Measurements from ENCODE around the gene SMAD7. TPM values are rescaled to one million over a fixed set of nuclear protein-coding genes. Genes with fewer than 3 reads are reported as not detected.

The SMAD7 gene
- total and polyA plus RNA-seq, 10 of the 15 experiments (the other 5 are each of a cell fraction or from before 2014, with no cell fraction given), result 1.3 to 22.5 (median 8.0) TPM

DNA sequence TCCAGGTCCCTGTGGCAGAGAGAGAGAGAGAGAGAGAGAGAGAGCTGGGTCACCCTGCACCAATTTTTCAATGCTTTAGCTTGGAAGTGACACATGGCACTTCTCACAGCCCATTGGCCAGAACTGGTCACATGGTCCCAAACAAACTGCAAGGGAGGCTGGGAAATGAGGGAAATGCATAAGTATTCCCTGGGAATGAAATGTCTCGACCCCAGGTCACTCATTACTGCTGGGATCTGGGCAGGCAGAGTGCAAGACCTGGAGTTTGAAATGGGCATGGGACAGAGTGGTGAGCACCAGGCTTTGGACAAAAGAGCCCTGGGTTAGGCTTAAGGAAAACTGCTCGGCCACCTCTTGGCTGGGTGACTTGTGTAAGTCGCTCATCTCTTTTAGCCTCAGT is 37.0 kb downstream of the SMAD7 start:
- Histone ChIP-seq H4K20me1 (ENCODE audit: control insufficient read depth, insufficient read depth) (no peaks in the 10 kb centered on the region), H3K27me3 (replicated peaks in 1 of 2; ENCODE audit: control insufficient read depth in 2 of 2, insufficient read depth in 2 of 2, low read length in 1 of 2) (no peaks in the 10 kb centered on the region), H3K79me2 (ENCODE audit: control insufficient read depth, insufficient read depth, low read length) (no peaks in the 10 kb centered on the region), H3K4me2 (ENCODE audit: control insufficient read depth, insufficient read depth) (no peak overlapping the region), H3K4me1 (ENCODE audit: control insufficient read depth, insufficient read depth, low read length) (peaks cover 16% of the 10 kb centered on the region), H2AFZ (ENCODE audit: control insufficient read depth, low read depth, low read length) (no peak overlapping the region), H3K4me3 (no peak overlapping the region), H3K9ac (ENCODE audit: control insufficient read depth, insufficient read depth, low read length) (no peak overlapping the region), H3K27ac (ENCODE audit: control insufficient read depth, insufficient read depth) (no peak overlapping the region), H3K36me3 (ENCODE audit: control insufficient read depth in 2 of 2, insufficient read depth in 2 of 2, low read length in 1 of 2) (no peaks in the 10 kb centered on the region), H3K9me3 (replicated peaks; ENCODE audit: control insufficient read depth, insufficient read depth, low read length) (no peaks in the 10 kb centered on the region)
- WGBS (ENCODE audit: insufficient coverage, insufficient replicate concordance, low lambda C conversion rate, missing lambda C conversion rate), result 77% methylated on average over 3 of the region's 3 CpGs
- FAIRE-seq, result no peak
- CTCF ChIA-PET, result interaction anchor here (2.8 to 4.3 kb wide), 2 partner anchors 45 to 136 kb away, joined by 9 to 38 read pairs; no protein-coding TSS in a partner anchor
- TF ChIP-seq CBX3 (IDR thresholded peaks at IDR 0.05; ENCODE audit: borderline replicate concordance, low read depth), result no peak
- TF ChIP-seq, protein P1, sequence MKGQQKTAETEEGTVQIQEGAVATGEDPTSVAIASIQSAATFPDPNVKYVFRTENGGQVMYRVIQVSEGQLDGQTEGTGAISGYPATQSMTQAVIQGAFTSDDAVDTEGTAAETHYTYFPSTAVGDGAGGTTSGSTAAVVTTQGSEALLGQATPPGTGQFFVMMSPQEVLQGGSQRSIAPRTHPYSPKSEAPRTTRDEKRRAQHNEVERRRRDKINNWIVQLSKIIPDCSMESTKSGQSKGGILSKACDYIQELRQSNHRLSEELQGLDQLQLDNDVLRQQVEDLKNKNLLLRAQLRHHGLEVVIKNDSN (IDR thresholded peaks at IDR 0.05; ENCODE audit: borderline replicate concordance, extremely low read length, insufficient read depth, low read depth, low read length), result peak; percentile 42
- RAD21 ChIA-PET (ENCODE audit: unreplicated experiment), result interaction anchor here (1.1 to 2.9 kb wide), 2 partner anchors 103 to 136 kb away, joined by 3 to 22 read pairs; no protein-coding TSS in a partner anchor
- SMC1A ChIA-PET (ENCODE audit: uncharacterized antibody, unreplicated experiment), result interaction anchor here (1.1 to 4.1 kb wide), 4 partner anchors 11 to 265 kb away, joined by 3 to 31 read pairs (median 4); no protein-coding TSS in a partner anchor
- no peak for ATAC-seq
- no TSS peak for BruUV-seq (replicated peaks)
- POLR2A ChIA-PET, result interaction anchor here (0.6 kb wide), 1 partner anchor 102 kb away, joined by 3 read pairs; no protein-coding TSS in a partner anchor
- intact Hi-C loops (cut with micrococcal nuclease; ENCODE audit: unreplicated experiment), result loop anchor here (2.0 to 10.0 kb wide), 2 partner anchors 137 to 239 kb away; no protein-coding TSS in a partner anchor
- no peak for DNase-seq (ENCODE audit: low read depth, low spot score)
- in situ Hi-C loops (cut with MboI), result no loop called here

DNA sequence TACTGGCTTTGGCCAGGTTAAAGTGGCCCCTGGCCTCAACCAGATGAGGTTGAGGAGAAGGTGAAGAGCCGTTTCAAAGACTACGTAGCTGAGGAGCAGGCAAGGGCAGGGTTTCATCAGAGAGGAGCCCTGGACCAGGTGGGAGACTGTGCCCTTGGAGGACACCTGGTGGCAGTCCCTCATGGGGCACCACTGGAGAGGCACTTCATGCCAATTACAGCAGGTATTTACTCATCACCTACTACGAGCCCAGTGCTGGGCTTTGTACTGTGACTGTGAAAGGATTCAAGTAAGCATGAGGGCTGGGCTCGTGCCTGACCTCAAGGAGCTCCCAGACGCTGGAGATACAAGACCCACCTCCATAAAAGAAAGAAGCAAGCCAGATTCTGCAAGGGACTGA is 37.6 kb downstream of the SMAD7 start:
- ChIA-PET RAD21 (ENCODE audit: unreplicated experiment) (interaction anchor here (0.7 to 2.9 kb wide), 5 partner anchors 39 to 198 kb away, joined by 3 to 22 read pairs (median 3); no protein-coding TSS in a partner anchor), CTCF (interaction anchor here (0.7 to 4.3 kb wide), 7 partner anchors 11 to 201 kb away, joined by 3 to 38 read pairs (median 3); no protein-coding TSS in a partner anchor), SMC1A (ENCODE audit: uncharacterized antibody, unreplicated experiment) (interaction anchor here (1.0 to 4.1 kb wide), 9 partner anchors 9 to 265 kb away, joined by 3 to 31 read pairs (median 4); no protein-coding TSS in a partner anchor), POLR2A (no interaction called here)
- no peak overlapping the region for H3K4me3 ChIP-seq
- no peak for DNase-seq (ENCODE audit: low read depth, low spot score)
- no TSS peak for BruUV-seq (replicated peaks)
- no peaks in the 10 kb centered on the region for H3K79me2 ChIP-seq (ENCODE audit: control insufficient read depth, insufficient read depth, low read length)
- intact Hi-C loops (cut with micrococcal nuclease; ENCODE audit: unreplicated experiment), result loop anchor here (2.0 to 10.0 kb wide), 2 partner anchors 136 to 238 kb away; no protein-coding TSS in a partner anchor
- no peaks in the 10 kb centered on the region for H3K27me3 ChIP-seq (replicated peaks in 1 of 2; ENCODE audit: control insufficient read depth in 2 of 2, insufficient read depth in 2 of 2, low read length in 1 of 2)
- peak; percentile 79 for ATAC-seq
- peaks cover 10% of the 10 kb centered on the region for H3K4me1 ChIP-seq (ENCODE audit: control insufficient read depth, insufficient read depth, low read length)
- FAIRE-seq, result no peak
- no peak overlapping the region for H2AFZ ChIP-seq (ENCODE audit: control insufficient read depth, low read depth, low read length)
- no peaks in the 10 kb centered on the region for H3K36me3 ChIP-seq (ENCODE audit: control insufficient read depth in 2 of 2, insufficient read depth in 2 of 2, low read length in 1 of 2)
- H3K4me2 ChIP-seq (ENCODE audit: control insufficient read depth, insufficient read depth), result no peak overlapping the region
- WGBS (ENCODE audit: insufficient coverage, insufficient replicate concordance, low lambda C conversion rate, missing lambda C conversion rate), result 53% methylated on average over 5 of the region's 5 CpGs
- H3K9ac ChIP-seq (ENCODE audit: control insufficient read depth, insufficient read depth, low read length), result no peak overlapping the region
- no peaks in the 10 kb centered on the region for H3K9me3 ChIP-seq (replicated peaks; ENCODE audit: control insufficient read depth, insufficient read depth, low read length)
- no peak overlapping the region for H3K27ac ChIP-seq (ENCODE audit: control insufficient read depth, insufficient read depth)
- in situ Hi-C loops (cut with MboI), result no loop called here
- H4K20me1 ChIP-seq (ENCODE audit: control insufficient read depth, insufficient read depth), result no peaks in the 10 kb centered on the region
- TF ChIP-seq, protein P2, sequence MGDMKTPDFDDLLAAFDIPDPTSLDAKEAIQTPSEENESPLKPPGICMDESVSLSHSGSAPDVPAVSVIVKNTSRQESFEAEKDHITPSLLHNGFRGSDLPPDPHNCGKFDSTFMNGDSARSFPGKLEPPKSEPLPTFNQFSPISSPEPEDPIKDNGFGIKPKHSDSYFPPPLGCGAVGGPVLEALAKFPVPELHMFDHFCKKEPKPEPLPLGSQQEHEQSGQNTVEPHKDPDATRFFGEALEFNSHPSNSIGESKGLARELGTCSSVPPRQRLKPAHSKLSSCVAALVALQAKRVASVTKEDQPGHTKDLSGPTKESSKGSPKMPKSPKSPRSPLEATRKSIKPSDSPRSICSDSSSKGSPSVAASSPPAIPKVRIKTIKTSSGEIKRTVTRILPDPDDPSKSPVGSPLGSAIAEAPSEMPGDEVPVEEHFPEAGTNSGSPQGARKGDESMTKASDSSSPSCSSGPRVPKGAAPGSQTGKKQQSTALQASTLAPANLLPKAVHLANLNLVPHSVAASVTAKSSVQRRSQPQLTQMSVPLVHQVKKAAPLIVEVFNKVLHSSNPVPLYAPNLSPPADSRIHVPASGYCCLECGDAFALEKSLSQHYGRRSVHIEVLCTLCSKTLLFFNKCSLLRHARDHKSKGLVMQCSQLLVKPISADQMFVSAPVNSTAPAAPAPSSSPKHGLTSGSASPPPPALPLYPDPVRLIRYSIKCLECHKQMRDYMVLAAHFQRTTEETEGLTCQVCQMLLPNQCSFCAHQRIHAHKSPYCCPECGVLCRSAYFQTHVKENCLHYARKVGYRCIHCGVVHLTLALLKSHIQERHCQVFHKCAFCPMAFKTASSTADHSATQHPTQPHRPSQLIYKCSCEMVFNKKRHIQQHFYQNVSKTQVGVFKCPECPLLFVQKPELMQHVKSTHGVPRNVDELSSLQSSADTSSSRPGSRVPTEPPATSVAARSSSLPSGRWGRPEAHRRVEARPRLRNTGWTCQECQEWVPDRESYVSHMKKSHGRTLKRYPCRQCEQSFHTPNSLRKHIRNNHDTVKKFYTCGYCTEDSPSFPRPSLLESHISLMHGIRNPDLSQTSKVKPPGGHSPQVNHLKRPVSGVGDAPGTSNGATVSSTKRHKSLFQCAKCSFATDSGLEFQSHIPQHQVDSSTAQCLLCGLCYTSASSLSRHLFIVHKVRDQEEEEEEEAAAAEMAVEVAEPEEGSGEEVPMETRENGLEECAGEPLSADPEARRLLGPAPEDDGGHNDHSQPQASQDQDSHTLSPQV (IDR thresholded peaks at IDR 0.05), result no peak
- TF ChIP-seq NBN (IDR thresholded peaks at IDR 0.05) (no peak), RAD21 (IDR thresholded peaks at IDR 0.05; ENCODE audit: insufficient read depth, low read depth, low read length) (peak; percentile 34; the same call in 1 of the 2 replicates), CHD2 (IDR thresholded peaks at IDR 0.05; ENCODE audit: borderline replicate concordance, low read depth, low read length) (no peak)
- TF ChIP-seq, protein P3, sequence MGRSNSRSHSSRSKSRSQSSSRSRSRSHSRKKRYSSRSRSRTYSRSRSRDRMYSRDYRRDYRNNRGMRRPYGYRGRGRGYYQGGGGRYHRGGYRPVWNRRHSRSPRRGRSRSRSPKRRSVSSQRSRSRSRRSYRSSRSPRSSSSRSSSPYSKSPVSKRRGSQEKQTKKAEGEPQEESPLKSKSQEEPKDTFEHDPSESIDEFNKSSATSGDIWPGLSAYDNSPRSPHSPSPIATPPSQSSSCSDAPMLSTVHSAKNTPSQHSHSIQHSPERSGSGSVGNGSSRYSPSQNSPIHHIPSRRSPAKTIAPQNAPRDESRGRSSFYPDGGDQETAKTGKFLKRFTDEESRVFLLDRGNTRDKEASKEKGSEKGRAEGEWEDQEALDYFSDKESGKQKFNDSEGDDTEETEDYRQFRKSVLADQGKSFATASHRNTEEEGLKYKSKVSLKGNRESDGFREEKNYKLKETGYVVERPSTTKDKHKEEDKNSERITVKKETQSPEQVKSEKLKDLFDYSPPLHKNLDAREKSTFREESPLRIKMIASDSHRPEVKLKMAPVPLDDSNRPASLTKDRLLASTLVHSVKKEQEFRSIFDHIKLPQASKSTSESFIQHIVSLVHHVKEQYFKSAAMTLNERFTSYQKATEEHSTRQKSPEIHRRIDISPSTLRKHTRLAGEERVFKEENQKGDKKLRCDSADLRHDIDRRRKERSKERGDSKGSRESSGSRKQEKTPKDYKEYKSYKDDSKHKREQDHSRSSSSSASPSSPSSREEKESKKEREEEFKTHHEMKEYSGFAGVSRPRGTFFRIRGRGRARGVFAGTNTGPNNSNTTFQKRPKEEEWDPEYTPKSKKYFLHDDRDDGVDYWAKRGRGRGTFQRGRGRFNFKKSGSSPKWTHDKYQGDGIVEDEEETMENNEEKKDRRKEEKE (IDR thresholded peaks at IDR 0.05), result no peak
